Mucosa of stomach (tissue), 1 donor: ENCODE results near the gene RGL3.
A peak's percentile ranks its signal among the peaks of the same experiment; 100 is the strongest.
"Not testable (repeated sequence)": the region's sequence is repeated elsewhere in the genome, so short reads cannot be mapped to it uniquely, and the experiment has no call there.

Experiments
- H3K27me3 ChIP-seq: one replicate; pipeline ENCODE4 v1.7.0; 2013; ENCODE audit warnings: mild to moderate bottlenecking, low read length; ENCODE audit not compliant: control insufficient read depth, insufficient read depth
- H3K36me3 ChIP-seq: one replicate; pipeline ENCODE4 v1.7.0; 2013; ENCODE audit warnings: low read length; ENCODE audit not compliant: control insufficient read depth, insufficient read depth
- H3K4me1 ChIP-seq: one replicate; pipeline ENCODE4 v1.7.0; 2013; ENCODE audit warnings: mild to moderate bottlenecking, low read length; ENCODE audit not compliant: control insufficient read depth, insufficient read depth
- H3K4me3 ChIP-seq: one replicate; pipeline ENCODE4 v1.7.0; 2013; ENCODE audit warnings: low read length
- H3K9ac ChIP-seq: one replicate; pipeline ENCODE4 v1.7.0; 2013; ENCODE audit warnings: mild to moderate bottlenecking, low read length, moderate library complexity
- H3K9me3 ChIP-seq: one replicate; pipeline ENCODE4 v1.7.0; 2013; ENCODE audit warnings: mild to moderate bottlenecking, low read length, moderate library complexity; ENCODE audit not compliant: control insufficient read depth
- donor health status: Pancreatic carcinoma.

RGL3 gene, protein sequence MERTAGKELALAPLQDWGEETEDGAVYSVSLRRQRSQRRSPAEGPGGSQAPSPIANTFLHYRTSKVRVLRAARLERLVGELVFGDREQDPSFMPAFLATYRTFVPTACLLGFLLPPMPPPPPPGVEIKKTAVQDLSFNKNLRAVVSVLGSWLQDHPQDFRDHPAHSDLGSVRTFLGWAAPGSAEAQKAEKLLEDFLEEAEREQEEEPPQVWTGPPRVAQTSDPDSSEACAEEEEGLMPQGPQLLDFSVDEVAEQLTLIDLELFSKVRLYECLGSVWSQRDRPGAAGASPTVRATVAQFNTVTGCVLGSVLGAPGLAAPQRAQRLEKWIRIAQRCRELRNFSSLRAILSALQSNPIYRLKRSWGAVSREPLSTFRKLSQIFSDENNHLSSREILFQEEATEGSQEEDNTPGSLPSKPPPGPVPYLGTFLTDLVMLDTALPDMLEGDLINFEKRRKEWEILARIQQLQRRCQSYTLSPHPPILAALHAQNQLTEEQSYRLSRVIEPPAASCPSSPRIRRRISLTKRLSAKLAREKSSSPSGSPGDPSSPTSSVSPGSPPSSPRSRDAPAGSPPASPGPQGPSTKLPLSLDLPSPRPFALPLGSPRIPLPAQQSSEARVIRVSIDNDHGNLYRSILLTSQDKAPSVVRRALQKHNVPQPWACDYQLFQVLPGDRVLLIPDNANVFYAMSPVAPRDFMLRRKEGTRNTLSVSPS

DNA sequence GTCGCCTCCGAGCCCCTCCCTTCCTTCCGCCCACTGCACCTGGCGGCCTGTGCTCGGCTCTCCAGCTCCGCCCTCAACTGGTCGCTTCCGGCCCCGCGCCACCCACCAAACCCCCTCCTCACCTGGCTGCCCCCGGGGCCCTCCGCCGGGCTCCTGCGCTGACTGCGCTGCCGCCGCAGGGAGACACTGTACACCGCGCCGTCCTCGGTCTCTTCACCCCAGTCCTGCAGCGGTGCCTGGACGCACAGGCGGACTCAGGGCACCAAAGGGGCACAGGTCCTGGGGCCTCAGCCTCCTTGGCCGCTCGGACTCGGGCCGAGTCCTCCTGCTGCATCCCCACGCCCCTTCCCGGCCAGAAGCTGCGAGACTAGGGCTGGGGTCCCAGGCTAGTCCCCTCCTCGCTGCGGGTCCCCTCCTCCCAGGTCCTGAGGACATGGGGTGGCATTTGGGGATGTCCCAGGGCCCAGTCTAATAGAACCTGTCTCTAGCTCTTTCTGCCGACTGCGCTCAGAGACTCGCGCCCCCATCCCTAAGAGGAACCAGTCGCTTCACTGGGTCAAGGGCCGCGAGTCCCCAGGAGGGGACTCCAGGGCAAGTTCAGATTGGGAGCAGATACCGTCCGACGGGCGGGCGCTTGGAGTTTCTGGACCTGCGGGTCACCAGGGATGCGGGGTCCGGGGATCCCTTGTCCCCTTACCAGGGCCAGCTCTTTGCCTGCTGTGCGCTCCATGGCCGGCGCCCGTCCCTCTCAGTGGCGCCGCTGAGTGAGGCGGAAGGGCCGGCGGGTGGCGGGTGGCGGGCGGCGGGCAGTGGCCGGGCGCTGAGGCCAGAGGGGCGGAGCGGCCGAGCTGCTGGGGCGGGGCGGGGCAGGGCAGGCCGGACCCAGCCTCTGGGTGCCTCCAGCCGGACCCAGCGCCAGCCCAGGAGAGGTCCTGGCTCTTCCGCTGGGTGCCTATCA is at the start of gene RGL3:
RGL3 (minus strand) TSS at position 766 of the 958 bp plus-strand sequence; CDS start at position 730, 36 bp downstream.
- H3K36me3 ChIP-seq, result no peaks in the 10 kb centered on the region
- no peaks in the 10 kb centered on the region for H3K9me3 ChIP-seq
- peaks cover 35% of the 10 kb centered on the region for H3K4me1 ChIP-seq
- peak within 1 kb of the TSS; percentile 59 for H3K9ac ChIP-seq
- peak within 1 kb of the TSS; percentile 56 for H3K4me3 ChIP-seq
- peaks cover 50% of the 10 kb centered on the region for H3K27me3 ChIP-seq

DNA sequence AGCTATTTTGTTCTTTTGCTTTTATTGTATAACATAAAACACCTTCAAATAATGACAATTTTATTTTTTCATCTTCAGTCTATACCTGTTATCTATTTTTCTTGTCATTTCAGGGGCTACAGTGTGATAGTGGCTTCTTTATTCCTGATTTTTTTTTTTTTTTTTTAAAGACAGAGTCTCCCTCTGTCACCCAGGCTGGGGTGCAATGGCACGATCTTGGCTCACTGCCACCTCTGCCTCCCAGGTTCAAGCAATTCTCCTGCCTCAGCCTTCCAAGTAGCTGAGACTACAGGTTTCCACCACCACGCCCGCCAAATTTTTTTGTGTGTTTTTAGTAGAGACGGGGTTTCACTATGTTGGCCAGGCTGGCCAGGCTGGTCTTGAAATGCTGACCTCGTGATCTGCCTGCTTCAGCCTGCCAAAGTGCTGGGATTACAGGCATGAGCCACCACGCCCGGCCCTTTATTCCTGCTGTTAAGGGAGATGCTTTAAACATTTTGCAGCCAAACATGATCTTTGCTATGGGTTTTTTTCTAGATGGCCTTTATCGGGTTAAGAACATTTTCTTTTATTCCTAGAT is 49.2 kb upstream of the RGL3 start:
- not testable (repeated sequence) for H3K9ac ChIP-seq, H3K4me3 ChIP-seq, H3K36me3 ChIP-seq, H3K27me3 ChIP-seq, H3K9me3 ChIP-seq, H3K4me1 ChIP-seq

DNA sequence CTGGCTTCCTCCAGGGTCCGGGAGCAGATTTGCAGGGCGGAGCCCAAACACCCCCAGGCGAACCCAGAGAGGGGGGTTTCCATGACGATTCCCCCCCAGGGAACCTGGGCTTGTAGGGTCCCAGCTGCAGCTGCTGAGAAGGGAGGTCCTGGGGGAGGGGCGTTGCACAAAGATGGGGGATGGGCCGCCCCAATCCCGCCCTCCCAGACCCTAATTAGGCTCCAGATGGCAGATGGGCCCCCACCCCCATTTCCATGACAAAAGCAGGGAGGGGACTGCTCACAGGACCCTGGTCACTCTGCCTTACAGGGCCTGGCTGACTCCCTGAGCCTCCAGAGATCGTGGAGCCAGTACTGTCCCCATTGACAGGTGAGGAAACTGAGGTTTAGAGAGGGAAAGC is 46.5 kb upstream of the RGL3 start:
- H3K27me3 ChIP-seq, result no peaks in the 10 kb centered on the region
- H3K36me3 ChIP-seq, result no peaks in the 10 kb centered on the region
- H3K9me3 ChIP-seq, result no peaks in the 10 kb centered on the region
- H3K4me1 ChIP-seq, result no peaks in the 10 kb centered on the region
- H3K4me3 ChIP-seq, result no peak overlapping the region
- H3K9ac ChIP-seq, result no peak overlapping the region

DNA sequence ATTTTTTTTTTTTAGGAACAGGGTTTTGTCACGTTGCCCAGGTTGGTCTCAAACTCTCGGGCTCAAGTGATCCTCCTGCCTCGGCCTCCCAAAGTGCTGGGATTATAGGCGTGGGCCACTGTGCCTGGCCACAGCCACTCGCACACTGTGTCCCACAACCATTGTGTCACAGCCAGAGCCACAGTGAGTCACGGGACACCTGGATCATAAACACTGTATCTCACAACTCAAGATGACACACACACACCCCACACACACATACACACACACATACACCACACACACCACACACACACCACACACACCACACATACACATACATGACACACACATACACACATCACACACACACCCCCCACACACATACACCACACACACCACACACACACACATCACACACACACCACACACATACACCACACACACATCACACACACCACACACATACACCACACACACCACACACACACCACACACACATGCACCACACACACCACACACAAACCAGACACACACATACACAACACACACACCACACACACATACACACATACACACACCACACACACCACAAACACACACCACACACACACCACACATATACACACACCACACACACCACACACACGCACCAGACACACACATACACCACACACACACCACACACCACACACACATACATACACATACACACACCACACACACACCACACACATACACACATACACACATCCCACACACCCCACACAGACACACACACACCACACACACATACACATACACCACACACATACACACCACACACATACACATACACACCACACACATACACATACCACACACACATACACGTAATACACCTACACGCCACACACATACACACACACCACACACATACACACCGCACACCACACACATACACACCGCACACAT is 45.5 kb upstream of the RGL3 start:
- Histone ChIP-seq H3K9me3 (no peaks in the 10 kb centered on the region), H3K36me3 (no peaks in the 10 kb centered on the region), H3K4me3 (no peak overlapping the region), H3K4me1 (no peaks in the 10 kb centered on the region), H3K9ac (no peak overlapping the region), H3K27me3 (no peaks in the 10 kb centered on the region)

DNA sequence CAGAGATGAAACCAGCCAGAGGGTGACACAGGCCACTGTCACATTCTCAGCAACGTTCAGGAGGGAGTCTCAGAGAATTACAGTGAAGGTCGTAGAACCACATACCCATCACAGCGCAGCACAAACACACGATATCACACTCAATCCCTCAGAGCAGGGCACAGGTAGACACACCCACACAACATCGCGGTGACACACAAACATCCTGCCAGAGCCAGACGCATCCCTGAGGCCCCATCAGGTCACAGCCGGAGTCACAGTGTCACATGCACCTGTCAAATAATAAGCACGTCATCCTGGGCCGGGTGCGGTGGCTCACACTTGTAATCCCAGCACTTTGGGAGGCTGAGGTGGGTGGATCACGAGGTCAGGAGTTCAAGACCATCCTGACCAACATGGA is 44.3 kb upstream of the RGL3 start:
- H3K4me3 ChIP-seq, result no peak overlapping the region

DNA sequence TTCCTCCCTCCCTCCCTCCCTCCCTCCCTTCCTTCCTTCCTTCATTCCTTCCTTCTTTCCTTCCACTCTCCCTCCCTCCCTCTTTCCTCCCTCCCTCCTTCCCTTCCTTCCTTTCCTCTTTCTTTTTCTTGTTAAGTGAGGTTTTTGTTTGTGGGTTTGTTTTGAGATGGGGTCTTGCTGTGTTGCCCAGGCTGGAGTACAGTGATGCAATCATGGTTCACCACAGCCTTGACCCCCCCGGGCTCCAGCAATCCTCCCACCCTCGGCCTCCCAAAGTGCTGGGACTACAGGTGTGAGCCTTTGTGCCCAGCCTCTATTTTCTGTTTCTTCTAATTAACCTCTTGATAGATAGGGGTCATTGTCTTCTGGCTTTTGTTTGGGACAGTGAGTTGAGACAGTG is 42.3 kb upstream of the RGL3 start:
- Histone ChIP-seq H3K4me1 (no peaks in the 10 kb centered on the region), H3K27me3 (no peaks in the 10 kb centered on the region), H3K36me3 (no peaks in the 10 kb centered on the region), H3K9me3 (no peaks in the 10 kb centered on the region), H3K4me3 (no peak overlapping the region), H3K9ac (no peak overlapping the region)

More for the DNA sequence above, 44.3 kb upstream of the RGL3 start:
- Histone ChIP-seq H3K36me3 (no peaks in the 10 kb centered on the region), H3K27me3 (no peaks in the 10 kb centered on the region), H3K9ac (no peak overlapping the region), H3K9me3 (no peaks in the 10 kb centered on the region), H3K4me1 (no peaks in the 10 kb centered on the region)

DNA sequence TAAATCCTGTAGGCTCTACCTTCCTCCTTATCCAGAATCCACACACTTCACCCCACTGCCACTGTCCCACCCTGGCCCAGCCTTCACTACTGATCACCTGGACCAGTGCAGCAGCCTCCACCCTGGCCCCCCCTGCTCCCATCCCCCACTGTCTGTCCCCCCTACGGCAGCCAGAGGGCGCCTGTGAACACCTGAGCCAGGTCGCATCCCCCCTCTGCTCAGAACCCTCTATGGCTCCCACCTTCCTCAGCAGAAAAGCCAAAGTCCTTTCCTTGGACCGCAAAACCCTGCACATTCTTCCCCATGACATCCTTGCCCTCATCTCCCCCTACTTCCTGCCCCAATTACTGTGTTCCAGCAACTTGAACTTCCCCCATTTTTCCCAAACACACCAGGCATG is 41.1 kb upstream of the RGL3 start:
- no peaks in the 10 kb centered on the region for H3K36me3 ChIP-seq
- no peaks in the 10 kb centered on the region for H3K9me3 ChIP-seq
- H3K27me3 ChIP-seq, result no peaks in the 10 kb centered on the region

DNA sequence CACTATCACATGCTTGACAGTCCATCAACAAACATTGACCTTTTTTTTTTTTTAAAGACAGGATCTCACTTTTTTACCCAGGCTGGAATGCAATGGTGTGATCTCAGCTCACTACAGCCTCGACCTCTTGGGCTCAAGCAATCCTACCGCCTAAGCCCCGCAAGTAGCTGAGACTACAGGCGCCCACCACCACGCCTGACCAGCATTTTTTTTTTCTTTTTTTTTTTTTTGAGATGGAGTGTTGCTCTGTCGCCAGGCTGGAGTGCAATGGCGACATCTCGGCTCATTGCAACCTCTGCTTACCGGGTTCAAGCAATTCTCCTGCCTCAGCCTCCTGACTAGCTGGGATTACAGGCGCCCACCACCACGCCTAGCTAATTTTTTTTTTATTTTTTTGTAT is 39.8 kb upstream of the RGL3 start:
- not testable (repeated sequence) for H3K27me3 ChIP-seq, H3K4me3 ChIP-seq, H3K9ac ChIP-seq, H3K9me3 ChIP-seq, H3K4me1 ChIP-seq, H3K36me3 ChIP-seq

More for the DNA sequence above, 41.1 kb upstream of the RGL3 start:
- Histone ChIP-seq H3K4me1 (no peaks in the 10 kb centered on the region), H3K4me3 (no peak overlapping the region), H3K9ac (no peak overlapping the region)

DNA sequence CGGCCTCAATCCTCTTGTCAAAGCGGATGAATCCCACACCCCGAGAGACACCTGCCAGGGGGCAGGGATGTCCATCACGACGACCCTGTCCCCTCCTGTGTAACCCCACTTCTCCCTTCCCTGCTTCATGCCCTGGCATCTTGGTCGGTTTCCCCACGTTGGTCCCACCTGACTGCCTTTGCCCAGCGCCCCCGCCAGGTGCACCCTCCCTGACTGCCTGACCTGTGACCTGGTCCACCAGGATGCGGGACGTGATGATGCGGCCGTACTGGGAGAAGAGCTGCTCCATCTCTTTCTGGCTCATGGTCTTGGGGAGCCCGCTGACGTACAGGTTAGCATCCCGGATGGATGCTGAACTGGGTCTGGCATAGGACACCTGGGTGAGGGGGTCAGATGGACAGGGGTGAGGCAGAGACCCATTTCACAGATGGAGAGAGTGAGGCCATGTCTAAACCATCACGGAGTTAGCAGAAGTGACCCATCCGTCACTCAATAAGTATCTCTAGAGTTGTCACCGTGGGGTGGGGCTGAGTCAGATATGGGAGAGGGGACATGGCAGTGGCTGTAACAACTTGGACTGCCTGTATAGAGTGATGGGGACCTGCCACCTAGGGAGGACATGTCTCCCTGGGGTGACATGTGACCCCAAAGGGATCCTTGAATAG is 39.3 kb upstream of the RGL3 start:
- H3K4me1 ChIP-seq, result no peaks in the 10 kb centered on the region
- H3K9ac ChIP-seq, result no peak overlapping the region
- no peaks in the 10 kb centered on the region for H3K9me3 ChIP-seq
- H3K4me3 ChIP-seq, result no peak overlapping the region
- H3K27me3 ChIP-seq, result no peaks in the 10 kb centered on the region
- no peaks in the 10 kb centered on the region for H3K36me3 ChIP-seq

DNA sequence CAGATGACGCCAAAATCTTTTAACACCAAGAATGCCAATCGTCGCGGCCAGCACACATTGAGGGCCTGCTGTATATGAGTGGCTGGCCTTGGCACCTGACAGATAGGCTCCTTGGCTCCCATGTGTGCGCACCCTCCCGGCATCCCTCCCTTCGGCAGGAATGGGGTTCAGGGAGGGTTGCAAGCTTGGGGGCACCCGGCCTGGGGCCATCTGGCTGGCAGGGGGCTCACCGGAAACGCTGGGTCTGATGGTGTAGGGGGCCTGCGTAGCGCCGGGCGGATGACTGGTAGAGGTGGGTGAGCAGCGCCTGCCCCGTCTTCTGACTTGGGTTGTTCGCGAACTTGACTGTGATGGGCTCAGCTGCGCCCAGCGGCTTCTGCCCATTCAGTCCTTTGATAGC is 38.7 kb upstream of the RGL3 start:
- no peak overlapping the region for H3K9ac ChIP-seq

More for the DNA sequence above, 38.7 kb upstream of the RGL3 start:
- no peaks in the 10 kb centered on the region for H3K9me3 ChIP-seq
- H3K4me3 ChIP-seq, result no peak overlapping the region
- no peaks in the 10 kb centered on the region for H3K27me3 ChIP-seq
- no peaks in the 10 kb centered on the region for H3K36me3 ChIP-seq
- no peaks in the 10 kb centered on the region for H3K4me1 ChIP-seq
